Epidermal melanocyte (primary cell): ENCODE measurements around the gene MYLK.

Experiments used
- DNase-seq: peaks from one replicate; pipeline ENCODE4 v3.0.0; 2011; ENCODE audit warnings: low spot score; ENCODE audit not compliant: insufficient read length

Gene MYLK

DNA sequence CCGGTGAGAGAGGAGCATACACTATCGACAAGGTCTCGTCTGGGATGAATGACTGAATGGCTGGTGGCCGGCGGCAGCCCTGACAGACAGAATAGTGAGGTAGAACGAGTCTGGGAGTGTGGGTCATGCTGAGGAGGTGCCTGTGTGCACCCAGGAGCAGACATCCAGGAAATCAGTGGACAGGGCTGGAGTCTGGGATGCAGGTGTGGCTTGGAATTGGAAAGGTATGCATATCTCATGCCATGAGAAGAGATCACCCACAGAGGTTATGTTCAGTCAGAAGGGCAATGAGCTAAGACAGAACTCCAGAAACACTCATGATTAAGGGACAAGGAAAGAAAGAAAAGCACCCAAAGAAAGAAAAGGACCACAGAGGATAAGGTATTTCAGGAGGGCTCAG, 320.1 kb downstream of the MYLK start:
- DNase-seq: no peak

DNA sequence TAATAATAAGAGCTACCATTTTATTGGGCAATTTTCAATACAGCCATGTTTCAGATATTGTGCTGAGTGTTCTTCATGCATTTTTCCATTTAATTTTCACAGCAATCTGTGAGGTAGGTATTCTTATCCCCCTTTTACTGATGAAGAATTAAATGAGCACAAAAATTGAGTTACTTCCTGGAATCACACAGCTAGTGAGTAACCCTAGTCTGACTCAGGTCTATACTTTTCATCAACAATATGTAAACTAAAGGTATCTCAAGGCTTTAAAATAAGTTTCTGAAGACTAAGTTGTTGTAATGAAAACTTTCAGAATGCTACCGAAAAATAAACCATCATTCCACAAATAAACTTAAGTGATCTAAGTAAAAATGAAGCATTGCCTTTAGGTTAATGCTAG, 321.6 kb downstream of the MYLK start:
- no peak for DNase-seq

DNA sequence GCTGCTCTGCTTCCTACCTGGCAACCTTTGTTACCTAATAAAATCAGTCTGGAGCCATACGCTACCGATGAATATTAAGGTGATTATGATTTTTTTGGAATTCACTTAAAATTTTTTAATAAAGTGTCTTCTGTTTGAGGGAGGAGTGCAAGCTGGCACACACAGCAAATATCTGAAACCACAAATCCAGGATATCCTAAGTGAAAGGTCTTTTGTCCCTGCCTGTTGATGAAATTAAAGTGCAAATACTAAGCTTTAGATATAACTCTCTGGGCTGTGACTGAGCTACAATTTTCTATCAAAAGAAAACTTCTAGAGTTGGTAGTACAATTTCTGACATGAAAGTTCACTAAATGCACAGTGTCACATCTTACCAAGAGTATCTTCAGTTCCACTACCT, 322.9 kb downstream of the MYLK start:
- no peak for DNase-seq
